Coronary artery (tissue), 2 donors: ENCODE data around the gene DCLK1.

Experiments
- DNase-seq: peaks from one replicate; pipeline ENCODE4 v3.0.0-alpha.2; 2017; ENCODE audit warnings: low spot score
- H3K27ac ChIP-seq, 2 donors: fragments of 200-600 bp; sonication (generic); one replicate each; pipeline ENCODE4 v1.5.1; 2016 to 2019
- H3K4me3 ChIP-seq: fragments of 200-600 bp; sonication (generic); 2 replicates; pipeline ENCODE4 v1.5.1; 2016; ENCODE audit warnings: mild to moderate bottlenecking, moderate library complexity
- TF ChIP-seq, protein P1 (sequence below): fragments of 200-600 bp; sonication (generic); IDR thresholded peaks from one replicate; pipeline ENCODE4 v1.5.1; 2019; ENCODE audit warnings: antibody characterized with exemption

DCLK1 gene

DNA sequence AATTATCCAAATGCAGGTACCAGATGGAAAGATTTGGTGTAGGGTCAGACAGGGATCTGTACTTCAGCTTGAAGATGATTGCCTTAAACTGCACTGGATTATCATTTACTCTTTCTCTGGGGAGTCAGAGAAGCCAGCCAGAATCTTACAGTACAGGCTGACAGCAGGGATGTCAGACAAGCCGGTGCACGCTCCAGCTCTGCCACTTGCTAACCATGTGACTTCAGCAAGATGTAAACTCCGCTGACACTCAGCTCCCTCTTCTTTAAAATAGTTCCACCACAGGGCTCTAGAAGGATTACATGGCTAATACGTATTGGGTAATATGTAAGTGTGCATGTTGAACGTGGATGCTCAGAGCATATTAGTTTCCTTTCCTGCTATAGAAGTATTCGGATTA, 403.3 kb downstream of the DCLK1 start:
- TF ChIP-seq, protein P1, sequence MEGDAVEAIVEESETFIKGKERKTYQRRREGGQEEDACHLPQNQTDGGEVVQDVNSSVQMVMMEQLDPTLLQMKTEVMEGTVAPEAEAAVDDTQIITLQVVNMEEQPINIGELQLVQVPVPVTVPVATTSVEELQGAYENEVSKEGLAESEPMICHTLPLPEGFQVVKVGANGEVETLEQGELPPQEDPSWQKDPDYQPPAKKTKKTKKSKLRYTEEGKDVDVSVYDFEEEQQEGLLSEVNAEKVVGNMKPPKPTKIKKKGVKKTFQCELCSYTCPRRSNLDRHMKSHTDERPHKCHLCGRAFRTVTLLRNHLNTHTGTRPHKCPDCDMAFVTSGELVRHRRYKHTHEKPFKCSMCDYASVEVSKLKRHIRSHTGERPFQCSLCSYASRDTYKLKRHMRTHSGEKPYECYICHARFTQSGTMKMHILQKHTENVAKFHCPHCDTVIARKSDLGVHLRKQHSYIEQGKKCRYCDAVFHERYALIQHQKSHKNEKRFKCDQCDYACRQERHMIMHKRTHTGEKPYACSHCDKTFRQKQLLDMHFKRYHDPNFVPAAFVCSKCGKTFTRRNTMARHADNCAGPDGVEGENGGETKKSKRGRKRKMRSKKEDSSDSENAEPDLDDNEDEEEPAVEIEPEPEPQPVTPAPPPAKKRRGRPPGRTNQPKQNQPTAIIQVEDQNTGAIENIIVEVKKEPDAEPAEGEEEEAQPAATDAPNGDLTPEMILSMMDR = no peak
- Histone ChIP-seq H3K4me3 (no peak overlapping the region), H3K27ac (no peak overlapping the region)
- no peak for DNase-seq

DNA sequence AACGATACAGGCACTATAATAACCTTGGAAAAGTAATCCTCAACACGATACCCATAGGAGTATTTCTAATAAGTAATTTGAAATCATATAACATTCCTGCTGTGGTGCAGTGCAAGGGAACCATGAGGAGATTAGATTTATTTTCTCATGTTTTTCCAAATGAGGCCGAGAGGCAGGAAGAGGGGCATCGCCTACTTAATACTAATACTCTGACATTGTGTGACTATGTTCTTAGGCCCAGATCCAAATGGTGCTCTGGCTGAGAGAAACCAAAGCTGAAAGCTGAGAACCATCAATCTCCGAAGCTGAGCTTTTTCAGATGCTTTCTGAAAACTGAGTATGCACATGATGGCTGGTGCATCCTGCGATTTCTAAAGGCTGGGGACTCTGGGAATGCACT, 406.7 kb downstream of the DCLK1 start:
- Histone ChIP-seq H3K27ac (peak overlapping the region in 1 of 2 donors; percentile 59), H3K4me3 (no peak overlapping the region)
- TF ChIP-seq, protein P1 = no peak
- DNase-seq = no peak

DNA sequence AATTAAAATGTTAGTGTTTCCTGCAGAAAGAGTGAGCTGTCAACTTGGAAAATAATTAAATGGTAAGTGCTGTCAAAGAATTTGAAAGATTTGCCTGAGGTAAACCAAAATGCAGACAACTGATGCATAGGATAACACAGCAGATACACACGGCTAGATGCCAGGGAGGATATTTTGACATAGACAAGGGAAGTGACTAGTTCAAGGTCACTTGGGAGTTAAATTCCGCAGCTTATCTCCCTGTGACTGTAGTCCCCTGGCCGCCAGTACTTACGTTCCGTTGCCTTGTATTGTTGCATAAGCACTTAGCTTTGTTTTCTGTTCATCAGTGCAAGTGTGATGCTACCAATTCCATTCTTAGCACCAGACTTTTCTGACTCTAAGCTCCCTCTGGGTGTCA, 407.4 kb downstream of the DCLK1 start:
- Histone ChIP-seq H3K4me3 (no peak overlapping the region), H3K27ac (peak overlapping the region in 1 of 2 donors; percentile 59)
- no peak for DNase-seq
- TF ChIP-seq, protein P1 = no peak

DNA sequence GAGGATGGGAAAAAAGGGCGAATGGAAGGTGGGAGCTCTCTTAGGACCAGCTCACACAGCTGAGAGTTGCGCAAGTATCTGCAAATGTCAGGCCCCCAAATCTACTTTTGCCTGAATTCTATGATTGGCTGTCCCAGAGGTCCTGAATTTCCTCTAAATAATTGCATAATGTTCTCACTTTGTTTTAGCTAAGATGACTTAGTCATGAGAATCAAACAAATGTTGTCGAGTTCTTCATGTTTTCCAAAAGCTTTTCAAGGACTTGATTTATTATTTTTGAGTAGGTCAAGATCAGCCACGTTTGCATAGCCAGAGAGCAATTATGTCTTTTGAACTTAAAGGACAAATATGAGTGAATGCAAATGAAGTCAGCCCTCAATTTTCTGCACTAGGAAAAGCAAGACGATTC, 408.1 kb downstream of the DCLK1 start:
- TF ChIP-seq, protein P1 = no peak
- no peak overlapping the region for H3K27ac ChIP-seq
- DNase-seq = no peak
- H3K4me3 ChIP-seq = no peak overlapping the region

DNA sequence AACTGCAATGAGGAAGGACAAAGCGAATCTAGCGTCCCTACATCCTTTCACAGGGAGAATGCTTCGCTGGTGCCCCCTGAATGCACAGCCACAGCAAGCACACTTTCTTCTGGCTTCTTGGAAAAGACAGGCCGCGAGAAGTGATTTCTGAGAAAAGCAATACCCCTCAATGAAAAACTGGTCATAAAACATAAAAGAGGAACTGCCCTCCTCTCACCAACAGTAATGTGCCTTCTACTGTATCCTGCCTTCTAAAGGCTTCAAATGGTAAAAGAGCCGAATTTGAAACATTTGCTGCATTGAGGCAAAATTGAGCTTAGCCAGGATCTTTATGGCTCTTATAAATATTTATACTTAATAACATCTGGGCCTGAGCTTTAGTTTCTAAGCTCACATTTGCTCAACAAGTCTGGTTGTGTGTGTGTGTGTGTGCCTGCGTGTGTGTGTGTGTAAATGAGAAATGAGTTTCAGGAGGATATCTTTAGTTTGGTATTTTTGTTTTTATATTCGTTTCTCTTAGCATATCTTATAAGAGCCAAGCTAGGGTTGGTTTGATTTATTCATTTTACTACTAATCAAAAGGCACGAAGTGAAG, 408.6 kb downstream of the DCLK1 start:
- TF ChIP-seq, protein P1 = no peak
- DNase-seq = no peak
- H3K27ac ChIP-seq = peak overlapping the region in 1 of 2 donors; percentile 11
- H3K4me3 ChIP-seq = no peak overlapping the region

DNA sequence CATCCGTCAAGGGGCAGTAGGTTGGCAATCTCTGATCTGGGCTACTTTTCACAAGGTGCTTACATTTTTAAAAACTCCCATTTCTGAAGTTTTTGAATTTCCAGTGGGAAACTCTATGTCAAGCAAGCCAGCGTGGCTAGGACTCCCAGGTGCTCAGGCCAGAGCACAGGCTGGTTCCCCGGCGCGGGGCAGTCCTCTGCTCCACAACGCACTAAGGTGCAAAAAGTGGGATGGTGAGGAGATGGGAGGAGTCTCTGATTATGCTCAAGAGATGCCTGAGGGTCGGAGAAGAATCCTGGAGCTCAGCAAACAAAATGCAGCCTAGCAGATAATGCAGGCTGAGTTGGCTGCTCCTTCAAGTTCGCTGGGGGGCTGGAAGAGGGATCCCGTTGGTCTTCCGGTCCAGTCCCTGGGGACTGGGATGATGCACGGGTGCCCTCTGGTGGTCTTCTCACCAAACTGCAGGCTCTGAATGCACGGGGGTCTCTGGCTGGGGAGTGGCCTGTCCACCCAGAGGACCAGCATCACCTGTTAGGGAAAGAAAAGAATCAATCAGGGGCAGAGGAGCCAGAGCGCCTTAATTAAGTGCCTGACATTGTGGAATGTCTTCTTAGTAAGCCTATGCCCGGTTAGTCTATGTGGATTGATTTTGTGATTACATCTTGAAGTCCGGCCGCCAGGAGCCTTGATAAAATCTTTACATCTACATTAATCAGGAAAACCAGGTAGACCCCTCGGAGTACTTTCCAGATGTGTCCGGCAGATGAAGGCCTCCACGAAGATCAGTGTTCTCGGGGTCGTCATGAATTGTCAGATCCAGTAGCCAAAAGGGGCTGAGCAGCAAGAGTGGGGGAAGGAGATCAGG, 410.3 kb downstream of the DCLK1 start:
- Histone ChIP-seq H3K27ac (no peak overlapping the region), H3K4me3 (peak overlapping the region; percentile 61)
- no peak for DNase-seq
- TF ChIP-seq, protein P1 = peak; percentile 75

DNA sequence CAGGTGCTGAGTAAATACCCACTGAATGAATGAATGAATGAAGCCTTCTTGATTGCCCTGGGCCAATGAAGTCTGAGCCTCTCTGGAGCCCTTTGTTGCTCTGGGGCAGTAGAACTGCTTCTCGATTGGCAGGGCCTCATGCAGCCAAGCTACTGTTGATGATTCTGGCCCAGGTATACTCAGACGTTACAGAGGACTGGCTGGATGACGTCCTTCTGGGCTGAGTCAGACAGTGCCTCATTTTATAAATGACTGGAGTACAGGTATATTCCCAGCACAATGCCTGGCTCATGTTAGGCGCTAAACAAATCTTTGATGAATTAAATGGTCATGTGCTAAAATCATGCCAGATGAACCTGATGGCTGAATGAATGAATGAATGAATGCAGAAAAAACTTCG, 410.9 kb downstream of the DCLK1 start:
- DNase-seq = no peak
- H3K27ac ChIP-seq = no peak overlapping the region
- no peak overlapping the region for H3K4me3 ChIP-seq
- TF ChIP-seq, protein P1 = no peak
